ENCODE data around the gene ZNHIT3. TPM values are rescaled to one million over a fixed set of nuclear protein-coding genes. Genes with fewer than 3 reads are reported as not detected.

The ZNHIT3 gene
- total RNA-seq, 4 donors from 2014 or later = 21.0 to 31.5 (median 26.8) TPM

- H3K36me3 ChIP-seq = no peaks in the 10 kb centered on the region
- H3K4me1 ChIP-seq = no peaks in the 10 kb centered on the region
- no peaks in the 10 kb centered on the region for H3K9me3 ChIP-seq
- H3K27ac ChIP-seq = no peak overlapping the region
- no peak overlapping the region for H3K4me3 ChIP-seq
- 5 to 11% methylated on average over 9 to 14 of the region's 21 CpGs for WGBS, 2 donors
- no peak for DNase-seq (ENCODE audit: low spot score in 2 of 2)
- H3K27me3 ChIP-seq = peaks cover 0 to 75% of the 10 kb centered on the region in 2 donors
- TF ChIP-seq EP300 (IDR thresholded peaks at IDR 0.05) (no peak), CTCF (IDR thresholded peaks at IDR 0.05) (no peak), POLR2A (IDR thresholded peaks at IDR 0.05) (no peak)
Observed at GRCh38 chr17:36464765-36465088, 21.8 kb upstream of the ZNHIT3 start.

GRCh38 chr17:36468903-36469635 lies 17.4 kb upstream of the ZNHIT3 start:
- Histone ChIP-seq H3K4me1 (no peaks in the 10 kb centered on the region), H3K4me3 (no peak overlapping the region), H3K9me3 (no peaks in the 10 kb centered on the region), H3K27ac (no peak overlapping the region), H3K36me3 (no peaks in the 10 kb centered on the region), H3K27me3 (peaks cover 0 to 59% of the 10 kb centered on the region in 2 donors)
- WGBS, 2 donors = 70 to 71% methylated on average over 18 of the region's 18 CpGs
- no peak for DNase-seq (ENCODE audit: low spot score in 2 of 2)
- TF ChIP-seq EP300 (IDR thresholded peaks at IDR 0.05) (no peak), POLR2A (IDR thresholded peaks at IDR 0.05) (no peak), CTCF (IDR thresholded peaks at IDR 0.05) (no peak)

- Histone ChIP-seq H3K4me1 (no peaks in the 10 kb centered on the region), H3K36me3 (no peaks in the 10 kb centered on the region), H3K9me3 (no peaks in the 10 kb centered on the region), H3K4me3 (no peak overlapping the region), H3K27me3 (peaks cover 0 to 52% of the 10 kb centered on the region in 2 donors), H3K27ac (no peak overlapping the region)
- WGBS, 2 donors = 70 to 76% methylated on average over 7 of the region's 7 CpGs
- no peak for TF ChIP-seq CTCF (IDR thresholded peaks at IDR 0.05)
- DNase-seq (ENCODE audit: low spot score in 2 of 2) = no peak
Observed at GRCh38 chr17:36469733-36470132, 16.7 kb upstream of the ZNHIT3 start.

GRCh38 chr17:36470499-36470898 lies 16.0 kb upstream of the ZNHIT3 start:
- Histone ChIP-seq H3K4me3 (no peak overlapping the region), H3K36me3 (no peaks in the 10 kb centered on the region), H3K27me3 (peaks cover 0 to 44% of the 10 kb centered on the region in 2 donors), H3K4me1 (no peaks in the 10 kb centered on the region), H3K27ac (no peak overlapping the region), H3K9me3 (no peaks in the 10 kb centered on the region)
- TF ChIP-seq POLR2A (IDR thresholded peaks at IDR 0.05) (no peak), EP300 (IDR thresholded peaks at IDR 0.05) (no peak), CTCF (IDR thresholded peaks at IDR 0.05) (no peak)
- no peak for DNase-seq (ENCODE audit: low spot score in 2 of 2)

- 63 to 64% methylated on average over 7 of the region's 7 CpGs for WGBS, 2 donors
- H3K27me3 ChIP-seq = peaks cover 0 to 11% of the 10 kb centered on the region in 2 donors
- TF ChIP-seq EP300 (IDR thresholded peaks at IDR 0.05) (no peak), CTCF (IDR thresholded peaks at IDR 0.05) (no peak), POLR2A (IDR thresholded peaks at IDR 0.05) (no peak)
- no peaks in the 10 kb centered on the region for H3K36me3 ChIP-seq
- no peaks in the 10 kb centered on the region for H3K4me1 ChIP-seq
- no peak overlapping the region for H3K4me3 ChIP-seq
- DNase-seq (ENCODE audit: low spot score in 2 of 2) = no peak
- no peak overlapping the region for H3K27ac ChIP-seq
- no peaks in the 10 kb centered on the region for H3K9me3 ChIP-seq
Observed at GRCh38 chr17:36474571-36474970, 11.9 kb upstream of the ZNHIT3 start.

Measured in tibial nerve (tissue), 4 donors.